IPS-20b (cell line): ENCODE measurements around the gene ISM2.

Experiments used
- H3K27ac ChIP-seq: one replicate; pipeline ENCODE4 v1.5.1; 2013; ENCODE audit warnings: low read length
- H3K27me3 ChIP-seq: 2 replicates; pipeline ENCODE4 v1.6.1; 2013; ENCODE audit warnings: mild to moderate bottlenecking, low read length, inconsistent platforms; ENCODE audit not compliant: insufficient read depth
- H3K36me3 ChIP-seq: 2 replicates; pipeline ENCODE4 v1.6.1; 2013; ENCODE audit warnings: low read depth, mild to moderate bottlenecking, inconsistent platforms, low read length, moderate library complexity; ENCODE audit not compliant: insufficient read depth
- H3K4me1 ChIP-seq: 2 replicates; pipeline ENCODE4 v1.6.1; 2013; ENCODE audit warnings: mild to moderate bottlenecking, control low read depth, inconsistent platforms, low read length, moderate library complexity; ENCODE audit not compliant: insufficient read depth
- H3K4me3 ChIP-seq: 2 replicates; pipeline ENCODE4 v1.5.1; 2013; ENCODE audit warnings: mild to moderate bottlenecking, low read length, inconsistent platforms
- H3K9ac ChIP-seq: 2 replicates; pipeline ENCODE4 v1.6.1; 2013; ENCODE audit warnings: low read depth, mild to moderate bottlenecking, inconsistent platforms, low read length, moderate library complexity
- H3K9me3 ChIP-seq: 2 replicates; pipeline ENCODE4 v1.6.1; 2013; ENCODE audit warnings: mild to moderate bottlenecking, low read depth, low read length, inconsistent platforms; ENCODE audit not compliant: insufficient read depth

The ISM2 gene

DNA sequence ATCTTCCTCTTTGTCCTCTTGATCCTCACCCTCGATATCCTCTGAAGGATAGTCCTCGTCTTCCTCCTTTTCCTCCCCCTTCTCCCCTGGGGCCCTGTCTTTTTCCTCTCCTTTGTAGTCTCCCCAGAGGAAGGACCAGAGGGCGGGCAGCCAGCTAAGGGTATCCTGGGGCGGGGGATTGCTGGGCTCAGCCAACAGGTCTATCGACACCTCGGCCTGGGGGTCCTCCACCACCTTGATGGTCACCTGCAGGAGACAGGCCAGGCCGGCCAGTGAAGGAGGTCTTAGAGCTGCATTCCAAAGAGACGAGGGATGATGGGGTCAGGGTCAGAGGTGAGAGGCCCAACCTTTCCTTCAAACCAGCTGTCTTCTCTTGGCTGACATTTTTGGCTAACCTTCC is 16.2 kb downstream of the ISM2 start:
- no peak overlapping the region for H3K27ac ChIP-seq
- H3K9me3 ChIP-seq, result no peaks in the 10 kb centered on the region
- H3K27me3 ChIP-seq, result no peaks in the 10 kb centered on the region
- H3K4me1 ChIP-seq, result no peaks in the 10 kb centered on the region
- no peak overlapping the region for H3K9ac ChIP-seq
- H3K4me3 ChIP-seq, result no peak overlapping the region
- H3K36me3 ChIP-seq, result no peaks in the 10 kb centered on the region

DNA sequence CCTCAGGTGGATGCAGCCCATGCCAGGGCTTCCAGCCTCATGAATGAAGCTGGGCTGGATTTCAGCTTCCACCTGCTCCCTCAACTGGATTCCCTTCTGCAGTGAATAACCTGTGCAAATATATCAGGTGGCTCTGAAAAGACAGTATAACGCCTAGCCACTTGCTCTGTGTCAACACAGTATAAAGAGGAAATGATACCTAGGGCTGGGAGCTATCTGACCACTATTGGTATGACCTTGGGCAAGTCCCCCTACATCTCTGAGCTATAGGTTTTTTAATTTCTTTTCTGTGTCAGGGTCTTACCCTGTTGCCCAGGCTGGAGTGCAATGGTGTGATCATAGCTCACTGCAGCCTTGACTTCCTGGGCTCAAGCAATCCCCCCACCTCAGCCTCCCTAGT is 19.8 kb downstream of the ISM2 start:
- no peak overlapping the region for H3K4me3 ChIP-seq
- H3K9me3 ChIP-seq, result no peaks in the 10 kb centered on the region
- no peaks in the 10 kb centered on the region for H3K36me3 ChIP-seq
- H3K27me3 ChIP-seq, result no peaks in the 10 kb centered on the region
- no peak overlapping the region for H3K27ac ChIP-seq
- no peaks in the 10 kb centered on the region for H3K4me1 ChIP-seq
- no peak overlapping the region for H3K9ac ChIP-seq

DNA sequence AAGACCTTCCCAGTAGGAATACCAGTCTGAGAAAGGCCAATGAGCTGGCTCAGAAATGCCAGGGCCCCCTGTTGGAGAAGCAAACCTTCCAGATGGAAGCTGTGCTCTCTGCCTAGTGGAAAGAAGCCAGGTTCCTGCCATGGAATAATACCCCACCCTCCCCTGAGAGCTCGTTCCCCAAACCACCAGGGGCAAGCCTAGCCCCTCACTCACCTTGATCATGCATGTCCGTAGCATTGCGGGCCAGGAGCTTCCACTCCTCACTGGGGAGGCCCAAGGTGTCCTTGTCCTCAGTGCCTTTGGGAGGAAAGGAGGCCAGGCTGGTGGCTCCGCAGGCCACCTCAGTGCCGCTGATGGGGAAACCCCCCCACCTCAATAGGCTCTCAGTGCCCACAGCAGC is 20.6 kb downstream of the ISM2 start:
- no peak overlapping the region for H3K9ac ChIP-seq
- H3K27ac ChIP-seq, result no peak overlapping the region
- H3K4me1 ChIP-seq, result no peaks in the 10 kb centered on the region
- no peaks in the 10 kb centered on the region for H3K36me3 ChIP-seq
- H3K9me3 ChIP-seq, result no peaks in the 10 kb centered on the region
- H3K27me3 ChIP-seq, result no peaks in the 10 kb centered on the region
- H3K4me3 ChIP-seq, result no peak overlapping the region

DNA sequence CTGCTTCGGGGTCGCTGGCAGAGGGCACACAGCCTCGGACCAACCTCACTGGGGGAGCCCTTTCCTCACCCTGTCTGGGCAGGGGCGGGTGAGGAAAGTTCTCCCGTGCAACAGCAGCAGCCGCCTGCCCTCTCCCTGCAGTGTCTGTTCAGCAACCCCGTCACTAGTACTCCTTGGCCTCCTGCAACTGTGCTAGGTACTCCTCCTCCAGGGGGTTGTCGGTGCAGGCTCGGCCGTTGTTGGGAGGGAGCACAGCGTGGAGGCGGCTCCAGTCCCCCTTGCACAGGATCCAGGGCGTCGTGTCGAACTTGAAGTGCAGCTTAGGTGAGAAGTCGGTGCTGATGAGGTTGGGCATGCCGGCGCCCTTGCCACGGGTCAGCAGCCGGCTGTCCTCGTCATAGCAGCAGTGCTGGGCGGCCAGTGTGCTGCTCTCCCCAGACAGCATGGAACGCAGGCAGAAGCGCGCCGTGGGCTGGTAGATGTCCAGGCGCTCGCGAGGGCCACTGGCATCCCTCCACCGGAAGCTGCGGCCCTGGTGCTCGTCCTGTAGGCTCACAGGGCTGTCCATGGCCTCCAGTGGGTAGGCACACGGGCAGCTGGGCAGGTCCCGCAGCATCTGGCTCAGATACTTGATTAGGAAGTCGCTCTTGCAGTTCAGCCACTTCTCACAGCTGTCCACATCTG is 23.0 kb downstream of the ISM2 start:
- no peak overlapping the region for H3K4me3 ChIP-seq
- no peak overlapping the region for H3K9ac ChIP-seq
- H3K4me1 ChIP-seq, result peaks cover 8% of the 10 kb centered on the region

DNA sequence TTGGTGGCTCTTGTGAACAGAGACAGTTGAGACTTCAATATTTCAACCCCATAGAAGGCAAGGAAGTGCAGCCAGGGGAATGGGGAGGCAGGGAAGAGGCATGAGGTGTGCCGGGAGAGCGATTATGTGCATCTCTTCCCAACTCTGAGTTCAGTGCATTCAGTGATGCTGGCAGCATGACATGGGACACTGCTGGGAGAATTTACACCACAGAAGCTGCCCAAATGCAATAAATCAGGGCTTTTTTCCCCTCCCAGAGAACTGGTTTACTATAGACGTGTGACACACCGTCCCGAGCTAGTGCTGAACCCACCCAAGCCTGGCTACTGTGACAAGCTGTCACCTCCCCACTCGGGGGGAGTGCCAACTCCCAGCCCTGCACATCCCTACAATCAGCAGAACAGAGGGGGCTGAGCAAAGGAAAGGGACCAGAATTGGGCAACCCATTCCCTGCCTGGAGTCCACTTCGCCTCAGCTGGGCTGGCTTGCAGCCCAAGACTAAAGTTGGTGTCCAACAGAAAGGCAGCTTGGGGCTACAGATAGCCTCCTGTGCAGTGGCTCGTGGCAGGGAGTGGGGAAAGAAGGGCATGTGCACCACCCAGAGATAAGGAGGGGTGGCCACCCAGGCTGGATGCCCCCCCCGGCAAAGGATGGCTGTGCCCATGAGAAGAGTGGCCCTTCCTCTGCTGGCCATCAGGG is 24.0 kb downstream of the ISM2 start:
- H3K9me3 ChIP-seq, result no peaks in the 10 kb centered on the region
- no peaks in the 10 kb centered on the region for H3K27me3 ChIP-seq
- no peak overlapping the region for H3K9ac ChIP-seq
- H3K4me1 ChIP-seq, result peaks cover 13% of the 10 kb centered on the region
- H3K4me3 ChIP-seq, result no peak overlapping the region
- no peak overlapping the region for H3K27ac ChIP-seq
- H3K36me3 ChIP-seq, result peaks cover 3% of the 10 kb centered on the region; the same call in 1 of the 2 replicates

More for the DNA sequence above, 23.0 kb downstream of the ISM2 start:
- Histone ChIP-seq H3K27ac (no peak overlapping the region), H3K9me3 (no peaks in the 10 kb centered on the region), H3K36me3 (no peaks in the 10 kb centered on the region), H3K27me3 (no peaks in the 10 kb centered on the region)

DNA sequence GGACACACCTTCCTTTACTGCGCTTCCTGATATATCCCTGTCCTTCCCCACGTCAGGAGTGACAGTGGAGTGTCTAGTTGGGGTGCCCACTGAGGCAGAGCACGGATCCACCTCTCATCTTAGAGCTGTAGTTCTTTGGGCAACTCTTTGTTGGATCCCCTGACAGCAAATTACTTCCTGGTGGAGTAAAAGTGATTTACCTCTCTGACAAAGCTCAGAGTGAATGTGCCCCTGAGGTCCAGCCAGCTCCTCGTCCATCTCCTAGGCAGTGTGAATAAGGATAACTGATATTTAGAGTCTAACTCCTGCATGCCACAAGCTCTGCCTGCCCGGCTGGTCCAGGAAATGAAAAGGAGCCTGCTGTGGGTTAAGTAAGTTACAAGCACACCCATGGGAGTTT is 24.7 kb downstream of the ISM2 start:
- no peaks in the 10 kb centered on the region for H3K27me3 ChIP-seq
- peaks cover 13% of the 10 kb centered on the region for H3K4me1 ChIP-seq
- H3K9ac ChIP-seq, result no peak overlapping the region
- H3K4me3 ChIP-seq, result no peak overlapping the region
- no peaks in the 10 kb centered on the region for H3K9me3 ChIP-seq
- no peak overlapping the region for H3K27ac ChIP-seq
- peaks cover 10% of the 10 kb centered on the region for H3K36me3 ChIP-seq

DNA sequence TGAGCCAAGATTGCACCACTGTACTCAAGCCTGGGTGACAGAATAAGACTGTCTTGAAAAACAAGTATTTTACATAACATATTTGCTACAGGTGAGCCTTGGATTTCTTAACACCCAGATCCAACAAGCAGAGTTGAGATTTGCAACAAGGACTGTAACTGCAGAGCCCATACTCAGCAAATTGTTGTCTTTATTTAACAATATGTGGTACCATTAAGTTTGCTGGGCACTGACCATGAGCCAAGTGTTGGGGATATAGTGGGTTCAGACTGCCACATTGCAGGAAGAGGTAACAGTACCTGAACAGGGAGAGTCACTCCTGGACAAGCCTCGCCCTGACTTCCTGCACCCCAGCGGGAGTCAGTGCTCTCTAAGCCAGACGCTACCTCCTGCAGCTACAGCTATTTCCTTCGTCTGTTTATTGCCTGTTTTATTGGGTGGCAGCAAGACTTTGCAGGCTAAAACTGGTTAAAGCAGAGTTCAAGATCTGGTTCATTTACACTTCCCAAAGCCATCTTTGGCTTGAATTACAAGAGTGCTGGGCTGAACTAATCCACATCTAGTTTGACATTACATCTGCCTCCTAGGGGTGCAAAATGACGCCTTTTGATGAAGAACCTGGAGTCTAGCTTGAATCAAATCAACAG is 28.3 kb downstream of the ISM2 start:
- Histone ChIP-seq H3K4me3 (no peak overlapping the region), H3K36me3 (peaks cover 42% of the 10 kb centered on the region), H3K27me3 (no peaks in the 10 kb centered on the region), H3K9ac (no peak overlapping the region), H3K9me3 (no peaks in the 10 kb centered on the region), H3K27ac (no peak overlapping the region), H3K4me1 (peaks cover 13% of the 10 kb centered on the region)

DNA sequence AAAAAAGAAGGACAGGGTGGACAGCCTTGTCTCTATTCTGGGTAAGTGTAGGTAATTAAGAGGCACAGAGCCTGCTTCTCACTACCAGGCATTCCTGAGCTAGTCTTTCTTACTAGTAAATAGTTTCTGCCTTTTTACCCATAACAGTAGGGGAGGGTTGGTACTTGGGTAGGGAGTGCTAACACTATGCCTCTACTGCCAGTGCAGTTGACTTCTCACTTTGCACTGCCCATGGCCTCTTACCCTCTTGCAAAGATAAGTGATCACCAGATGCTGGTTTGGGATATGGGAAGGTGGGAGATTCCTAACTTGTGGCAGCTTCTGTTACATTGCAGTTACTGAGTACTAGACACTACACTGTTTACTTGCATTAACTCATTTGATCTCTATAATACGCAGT is 29.1 kb downstream of the ISM2 start:
- Histone ChIP-seq H3K36me3 (peaks cover 50% of the 10 kb centered on the region), H3K27ac (no peak overlapping the region), H3K4me1 (peaks cover 13% of the 10 kb centered on the region), H3K27me3 (no peaks in the 10 kb centered on the region), H3K4me3 (no peak overlapping the region), H3K9me3 (no peaks in the 10 kb centered on the region), H3K9ac (no peak overlapping the region)

DNA sequence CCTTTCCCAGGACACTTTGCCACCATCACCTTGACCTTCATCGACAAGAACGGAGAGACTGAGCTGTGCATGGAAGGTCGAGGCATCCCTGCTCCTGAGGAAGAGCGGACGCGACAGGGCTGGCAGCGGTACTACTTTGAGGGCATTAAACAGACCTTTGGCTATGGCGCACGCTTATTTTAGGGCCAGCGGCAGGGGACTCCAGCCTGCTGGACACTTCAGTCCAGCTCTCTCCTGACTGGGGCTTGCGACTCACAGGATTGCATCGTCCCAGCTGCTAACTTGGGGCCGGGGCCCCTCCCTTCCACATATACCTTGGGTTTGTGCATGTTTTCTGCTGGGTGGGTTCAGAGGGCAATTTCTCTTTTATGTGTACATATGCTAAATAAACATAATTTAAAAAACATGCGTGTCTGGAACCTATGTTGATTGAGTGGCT is 29.5 kb downstream of the ISM2 start:
- peaks cover 13% of the 10 kb centered on the region for H3K4me1 ChIP-seq
- peaks cover 55% of the 10 kb centered on the region for H3K36me3 ChIP-seq
- no peak overlapping the region for H3K9ac ChIP-seq
- no peak overlapping the region for H3K4me3 ChIP-seq
- H3K27ac ChIP-seq, result no peak overlapping the region
- no peaks in the 10 kb centered on the region for H3K9me3 ChIP-seq
- no peaks in the 10 kb centered on the region for H3K27me3 ChIP-seq

DNA sequence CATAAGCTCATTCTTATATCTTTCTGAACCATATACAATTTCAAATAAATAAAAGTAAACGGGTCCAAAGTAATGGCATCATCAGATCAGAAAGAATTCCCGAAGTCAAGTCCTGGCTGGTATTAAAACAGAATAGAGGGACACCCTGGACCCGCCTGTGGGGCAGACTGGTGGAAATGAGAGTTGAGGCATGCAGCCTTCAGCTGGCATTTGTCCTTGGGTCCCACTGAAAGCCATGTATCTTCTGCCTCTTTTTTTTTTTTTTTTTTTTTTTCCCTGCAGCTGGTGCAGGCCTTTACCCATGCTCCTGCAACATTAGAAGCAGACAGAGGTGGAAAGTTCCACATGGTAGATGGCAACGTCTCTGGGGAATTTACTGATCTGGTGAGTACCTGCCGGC is 30.8 kb downstream of the ISM2 start:
- Histone ChIP-seq H3K9me3 (no peaks in the 10 kb centered on the region), H3K27ac (no peak overlapping the region), H3K36me3 (peaks cover 68% of the 10 kb centered on the region), H3K4me3 (no peak overlapping the region), H3K27me3 (no peaks in the 10 kb centered on the region), H3K9ac (no peak overlapping the region), H3K4me1 (peaks cover 13% of the 10 kb centered on the region)

DNA sequence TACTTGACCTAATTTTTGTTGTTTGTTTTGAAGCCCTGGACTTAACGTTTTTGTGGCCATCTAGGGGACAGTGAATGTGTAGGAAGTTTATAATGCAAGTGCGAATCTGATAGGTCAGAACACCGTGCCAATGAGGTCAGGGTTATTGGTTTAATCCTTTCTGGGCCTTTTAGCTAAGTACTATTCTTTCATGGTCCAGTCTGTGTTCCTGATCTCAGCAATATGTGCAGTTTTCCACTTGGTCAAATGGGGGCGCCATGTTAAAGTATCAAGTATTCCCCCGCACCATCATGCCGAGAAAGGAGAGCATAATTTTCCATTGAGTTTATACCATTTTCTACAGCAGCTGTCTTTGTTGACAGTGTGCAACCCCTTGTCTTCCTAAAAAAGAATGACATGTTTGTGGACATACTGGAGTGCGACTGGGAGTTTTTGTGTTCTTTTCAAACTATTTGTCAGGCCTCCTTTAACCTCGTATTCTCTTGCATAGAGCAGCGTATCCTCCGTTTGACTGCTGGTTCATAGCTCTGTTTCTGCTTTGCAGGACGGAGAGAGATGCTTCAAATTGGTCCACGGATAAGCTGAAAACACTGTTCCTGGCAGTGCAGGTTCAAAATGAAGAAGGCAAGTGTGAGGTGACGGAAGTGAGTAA is 39.4 kb downstream of the ISM2 start:
- peaks cover 46% of the 10 kb centered on the region for H3K36me3 ChIP-seq

More for the DNA sequence above, 39.4 kb downstream of the ISM2 start:
- Histone ChIP-seq H3K9ac (peak overlapping the region; percentile 97; the same call in 1 of the 2 replicates), H3K9me3 (no peaks in the 10 kb centered on the region), H3K27me3 (no peaks in the 10 kb centered on the region), H3K27ac (no peak overlapping the region), H3K4me3 (peak overlapping the region; percentile 93), H3K4me1 (peaks cover 9% of the 10 kb centered on the region; the same call in 1 of the 2 replicates)
